Stimulated activated CD4-positive, alpha-beta T cell treated with anti-CD3 and anti-CD28 coated beads, Interleukin-1b, Interleukin-23, amount 100 ng/mL, for 48 hours (primary cell): ENCODE results near the gene FOXO1.

Source experiments
- DNase-seq: peaks from one replicate; pipeline ENCODE4 v3.0.0-alpha.2; 2020

Gene FOXO1

DNA sequence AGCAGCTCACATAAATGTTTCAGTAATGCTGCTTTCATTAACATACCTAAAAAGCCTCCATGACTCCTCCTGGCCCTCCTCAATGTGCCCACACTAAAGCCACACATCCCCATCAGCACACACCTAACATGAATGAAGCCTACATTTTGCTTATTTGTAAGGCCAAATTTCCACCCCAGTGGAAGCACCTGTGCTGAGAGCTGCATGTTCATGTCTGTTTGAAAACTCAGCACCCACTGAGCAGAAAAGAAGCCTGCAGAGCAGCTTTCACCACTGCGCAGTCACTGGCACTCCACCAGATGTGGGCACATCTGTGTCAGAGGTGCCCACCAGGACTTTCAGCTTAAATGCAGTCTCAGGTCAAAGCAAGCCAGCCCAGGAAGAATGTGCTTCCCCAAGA lies 93.5 kb downstream of the FOXO1 start:
- DNase-seq, result no peak

DNA sequence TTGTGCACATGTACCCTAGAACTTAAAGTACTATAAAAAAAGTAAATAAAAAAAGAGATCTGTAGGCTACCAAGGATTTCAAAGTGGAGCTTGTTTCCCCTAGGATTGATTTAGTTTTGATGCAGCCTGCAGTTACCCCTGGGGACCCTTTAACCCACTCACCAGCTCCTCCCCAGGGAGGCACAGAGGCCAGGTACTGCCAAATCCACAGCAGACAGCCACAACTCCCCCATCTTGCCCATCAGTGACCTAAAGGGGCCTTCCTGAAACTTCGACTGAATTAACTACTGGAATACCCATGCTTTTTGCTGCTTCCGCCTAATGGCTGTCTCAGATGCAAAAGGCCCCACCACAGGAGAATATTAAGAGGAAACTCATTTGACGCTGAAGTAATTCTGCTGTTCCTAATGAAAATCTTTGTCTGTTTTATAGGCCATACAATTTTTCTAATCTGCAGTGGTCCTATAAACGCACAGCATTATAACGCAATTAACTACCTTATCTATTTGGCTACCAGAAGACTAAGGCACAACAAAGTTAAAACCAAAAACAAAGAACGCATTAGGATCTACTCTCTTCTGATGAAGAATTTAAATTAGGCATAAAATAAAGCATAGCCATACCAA lies 95.0 kb downstream of the FOXO1 start:
- DNase-seq, result no peak

- no peak for DNase-seq
These were observed 95.5 kb downstream of the FOXO1 start for GRCh38 chr13:40570930-40571329.

- DNase-seq, result no peak
These were observed 97.5 kb downstream of the FOXO1 start for GRCh38 chr13:40569024-40569350.

DNA sequence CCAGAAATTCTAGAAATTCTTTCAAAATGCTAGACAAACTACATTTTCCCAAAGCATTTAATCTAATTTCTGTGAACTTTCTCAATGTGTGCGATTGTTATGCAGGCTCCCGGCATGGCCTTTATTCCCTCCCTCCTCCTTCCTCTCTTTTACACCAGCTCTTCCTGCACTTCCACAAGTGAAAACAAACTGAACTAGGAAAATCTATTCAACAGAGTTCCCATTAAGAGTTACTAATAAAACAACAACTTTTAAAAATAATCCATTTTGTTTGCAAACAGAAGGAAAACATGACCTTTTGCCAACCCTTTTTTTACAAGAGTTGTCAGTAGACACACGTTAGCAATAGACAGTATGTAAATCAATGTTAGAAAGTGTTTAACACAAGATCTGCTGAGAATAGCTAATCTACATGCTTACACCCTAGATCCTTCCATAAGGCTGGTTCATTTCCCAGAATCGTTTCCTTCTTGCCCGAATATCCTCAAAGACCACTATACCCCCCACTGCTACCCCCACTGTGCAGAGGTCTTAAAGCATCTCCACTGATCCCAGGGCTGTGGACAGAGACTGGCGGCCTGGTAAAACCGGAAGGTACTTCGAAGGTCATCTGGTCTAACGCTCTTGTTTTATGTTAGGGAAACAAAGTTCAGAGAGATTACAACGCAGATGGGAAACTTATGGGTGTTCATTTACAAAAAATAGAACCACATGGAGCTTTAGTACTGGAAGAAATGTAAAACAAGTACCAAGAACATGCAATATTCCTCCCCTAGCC lies 98.0 kb downstream of the FOXO1 start:
- DNase-seq, result no peak

DNA sequence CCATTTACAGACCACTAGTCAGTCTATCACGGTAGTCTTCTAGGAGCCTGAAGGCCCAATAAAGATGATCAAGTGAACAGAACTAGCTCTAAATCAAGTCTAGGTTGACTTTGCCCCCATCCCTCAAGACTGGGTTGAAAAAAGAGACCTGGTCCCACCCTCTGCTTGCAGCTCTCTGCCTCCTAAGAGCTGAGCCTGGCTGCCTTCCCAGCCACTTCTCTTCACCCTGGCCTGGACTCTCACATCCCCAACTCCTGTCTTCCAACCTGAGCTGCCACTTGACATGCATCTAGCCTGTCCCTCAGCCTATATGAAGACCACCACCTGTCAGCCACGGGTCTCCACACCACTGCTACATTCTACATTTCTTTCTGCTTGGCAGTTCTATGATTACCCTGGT lies 99.6 kb downstream of the FOXO1 start:
- no peak for DNase-seq

GRCh38 chr13:40565282-40566148 lies 100.9 kb downstream of the FOXO1 start:
- DNase-seq, result no peak

DNA sequence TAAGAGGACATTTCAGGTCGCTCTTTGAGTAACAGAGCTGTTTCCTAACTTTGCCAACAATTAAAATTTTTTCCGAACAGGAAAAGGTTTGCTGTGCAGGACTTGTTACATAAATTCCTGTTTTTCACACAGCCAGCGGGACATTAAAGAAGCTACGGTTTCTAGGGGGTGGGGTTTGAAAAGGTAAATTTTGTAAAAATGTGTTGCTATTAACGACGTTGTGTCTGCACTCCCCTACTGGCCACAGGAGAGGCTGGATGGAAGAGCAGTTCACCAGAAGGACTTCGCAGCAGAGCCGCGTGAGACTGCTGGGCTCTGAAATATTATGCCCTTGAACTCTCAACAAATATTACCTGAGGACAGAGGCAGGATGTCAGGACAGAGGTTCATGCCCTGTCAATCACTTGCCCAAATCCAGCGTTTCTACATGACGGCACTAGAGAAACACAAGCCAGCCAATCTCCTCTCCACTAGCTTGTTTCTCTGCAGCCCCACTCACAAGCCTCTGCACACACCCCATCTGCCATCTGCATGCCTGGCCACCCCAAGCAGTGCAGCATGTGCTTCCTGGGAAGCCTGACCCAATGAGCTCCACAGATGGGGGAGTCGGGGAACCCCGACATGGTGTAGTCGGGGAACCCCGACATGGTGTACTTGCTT lies 102.0 kb downstream of the FOXO1 start:
- DNase-seq, result no peak

DNA sequence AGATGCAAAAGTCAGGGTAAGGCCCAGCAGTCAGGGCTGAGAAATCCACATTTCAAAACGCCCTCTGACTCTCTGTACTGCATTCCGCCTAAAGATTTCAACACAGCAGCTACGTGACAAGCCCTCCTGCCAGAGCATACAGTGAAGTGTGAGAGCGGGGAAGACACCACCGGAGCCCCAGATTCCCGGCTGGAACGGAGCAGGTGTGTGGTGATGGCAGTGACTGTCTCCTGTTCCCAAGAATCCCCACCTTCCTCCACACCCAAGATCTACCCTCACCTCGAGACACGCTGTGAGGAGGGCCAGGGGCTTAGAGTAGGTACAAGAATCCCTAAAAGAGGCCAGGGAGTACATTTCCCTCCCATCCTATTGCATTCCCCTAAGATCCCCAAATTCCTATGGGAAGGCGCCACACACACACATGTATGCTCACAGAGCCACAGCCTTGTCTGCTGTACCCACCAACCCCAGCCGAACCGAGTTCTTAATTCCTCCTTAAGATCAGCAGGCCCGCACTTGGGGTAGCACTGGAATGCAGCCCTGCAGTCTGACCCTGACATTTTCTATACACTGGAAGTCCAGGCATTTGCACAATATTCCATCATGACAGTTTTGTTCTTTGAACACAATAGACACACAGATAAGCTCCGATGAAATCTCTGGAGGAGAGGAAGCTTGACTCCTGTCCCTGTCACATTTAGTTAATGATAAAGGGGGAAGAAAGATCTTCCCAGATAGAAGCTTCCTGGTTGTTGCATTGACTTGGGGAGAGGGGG lies 102.9 kb downstream of the FOXO1 start:
- no peak for DNase-seq

DNA sequence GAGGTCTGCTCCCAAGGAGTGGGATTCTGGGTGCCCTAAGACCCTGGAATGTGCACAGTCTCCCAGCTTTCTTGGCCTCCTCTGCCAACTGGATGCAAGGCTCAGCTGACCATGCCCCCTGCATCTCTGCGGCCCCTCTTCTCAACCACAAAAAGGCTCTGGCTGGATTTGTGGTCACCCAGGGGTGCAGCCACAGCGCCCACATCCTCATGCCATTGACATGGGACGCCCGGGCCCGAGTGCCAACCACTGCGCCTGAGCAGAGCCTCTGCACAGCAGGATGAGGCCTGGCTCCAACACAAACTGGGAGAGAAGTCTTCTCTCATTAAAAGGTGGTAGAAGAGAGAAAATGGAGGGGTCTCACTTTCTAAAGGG lies 103.5 kb downstream of the FOXO1 start:
- DNase-seq, result no peak

- no peak for DNase-seq
These were observed 106.5 kb downstream of the FOXO1 start for GRCh38 chr13:40559915-40560314.

GRCh38 chr13:40558656-40559055 lies 107.8 kb downstream of the FOXO1 start:
- no peak for DNase-seq

DNA sequence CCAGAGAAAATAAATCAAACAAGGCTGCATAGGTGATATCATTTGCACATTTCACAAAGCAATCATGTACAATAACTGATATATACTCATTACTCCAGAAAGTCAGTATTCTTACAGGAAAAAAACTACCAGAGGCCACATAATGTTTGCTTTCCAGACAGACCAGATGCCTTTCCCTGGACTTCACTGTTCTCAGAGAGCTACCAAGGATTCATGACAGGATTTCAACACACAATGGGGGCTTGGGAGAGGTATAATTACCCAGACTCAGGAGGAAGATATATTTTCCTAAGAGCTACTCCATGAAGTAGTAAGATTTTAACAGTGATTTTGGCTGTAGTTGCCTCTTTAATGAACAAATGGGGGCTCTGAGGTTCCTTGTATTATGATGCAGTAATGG lies 110.0 kb downstream of the FOXO1 start:
- no peak for DNase-seq

DNA sequence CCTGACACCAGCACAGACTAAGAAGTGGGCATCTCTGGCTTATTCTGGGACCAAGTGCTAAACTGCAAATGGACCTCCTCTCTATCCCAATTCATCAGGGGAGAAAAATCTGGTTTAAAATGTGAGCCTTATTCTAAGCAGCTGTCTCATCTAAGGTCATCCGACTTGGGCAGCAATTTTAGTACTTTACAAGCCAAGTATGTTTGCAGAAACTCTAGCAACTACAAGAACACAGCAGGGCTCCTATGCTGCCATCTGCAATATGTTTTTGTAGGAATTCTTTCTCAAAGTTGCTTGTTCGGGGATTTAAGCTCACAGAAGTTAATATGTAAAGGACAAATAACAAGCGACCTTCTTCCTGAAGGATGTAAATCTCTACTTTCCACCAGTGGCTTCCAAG lies 113.1 kb downstream of the FOXO1 start:
- DNase-seq, result no peak

DNA sequence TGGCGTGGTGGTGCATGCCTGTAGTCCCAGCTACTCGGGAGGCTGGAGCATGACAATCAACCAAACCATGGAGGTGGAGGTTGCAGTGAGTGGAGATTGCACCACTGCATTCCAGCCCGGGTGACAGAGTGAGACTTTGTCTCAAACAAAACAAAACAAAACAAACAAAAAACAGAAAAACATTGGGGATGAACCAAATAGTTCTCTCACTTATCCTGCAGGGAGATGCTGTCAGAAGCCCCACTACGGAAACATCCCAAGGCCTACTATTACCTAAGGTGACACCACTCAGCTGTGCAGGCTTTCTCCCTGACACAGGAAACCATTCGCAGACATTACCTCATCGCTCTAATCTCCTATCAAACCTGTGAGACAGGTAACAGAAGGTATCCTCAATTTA lies 113.5 kb downstream of the FOXO1 start:
- DNase-seq, result no peak

DNA sequence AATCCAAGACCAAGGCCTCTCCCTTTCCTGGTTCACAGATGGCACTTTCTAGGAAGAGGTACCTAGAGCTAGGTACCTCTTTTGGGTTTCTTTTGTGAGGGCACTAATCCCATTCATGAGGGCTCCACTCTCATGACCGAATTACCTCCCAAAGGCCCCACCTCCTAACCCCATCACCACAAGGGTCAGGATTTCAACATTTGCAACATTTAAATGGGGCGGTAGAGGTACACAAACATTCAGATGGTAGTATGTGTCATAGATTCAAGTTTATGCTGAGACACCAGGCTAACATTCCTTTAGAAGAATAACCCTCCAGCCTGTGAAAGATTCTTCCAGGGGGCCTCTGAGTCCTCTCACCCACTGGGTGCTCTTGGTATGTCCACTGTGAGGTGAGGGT lies 116.3 kb downstream of the FOXO1 start:
- no peak for DNase-seq

DNA sequence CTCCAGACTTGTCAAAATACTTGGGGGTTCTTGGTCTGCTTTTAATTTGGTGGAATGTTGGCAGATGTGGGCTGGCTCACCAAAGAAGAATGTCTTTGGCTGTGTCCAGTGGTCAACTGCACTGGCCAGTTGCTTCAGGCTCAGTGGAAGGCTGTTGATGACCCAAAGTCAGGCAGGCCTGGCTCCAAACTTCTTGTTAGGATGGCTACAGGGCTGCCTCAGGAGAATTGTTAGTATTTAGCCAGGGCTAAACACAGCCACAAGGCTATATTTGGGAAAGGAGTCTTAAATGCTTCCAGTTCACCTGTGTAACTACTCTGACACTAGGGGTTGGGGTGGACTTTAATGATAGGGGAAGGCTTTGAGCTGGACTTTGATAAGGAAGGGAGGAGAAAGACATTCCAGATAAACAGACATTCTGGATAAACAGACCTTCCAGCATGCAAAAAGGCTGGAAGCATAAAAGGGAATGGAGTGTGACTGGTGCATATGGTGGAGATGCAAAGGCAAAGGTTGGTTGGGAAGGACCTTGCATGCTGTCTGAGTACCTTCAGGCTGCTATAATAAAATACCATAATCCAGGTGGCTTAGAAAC lies 116.8 kb downstream of the FOXO1 start:
- no peak for DNase-seq

DNA sequence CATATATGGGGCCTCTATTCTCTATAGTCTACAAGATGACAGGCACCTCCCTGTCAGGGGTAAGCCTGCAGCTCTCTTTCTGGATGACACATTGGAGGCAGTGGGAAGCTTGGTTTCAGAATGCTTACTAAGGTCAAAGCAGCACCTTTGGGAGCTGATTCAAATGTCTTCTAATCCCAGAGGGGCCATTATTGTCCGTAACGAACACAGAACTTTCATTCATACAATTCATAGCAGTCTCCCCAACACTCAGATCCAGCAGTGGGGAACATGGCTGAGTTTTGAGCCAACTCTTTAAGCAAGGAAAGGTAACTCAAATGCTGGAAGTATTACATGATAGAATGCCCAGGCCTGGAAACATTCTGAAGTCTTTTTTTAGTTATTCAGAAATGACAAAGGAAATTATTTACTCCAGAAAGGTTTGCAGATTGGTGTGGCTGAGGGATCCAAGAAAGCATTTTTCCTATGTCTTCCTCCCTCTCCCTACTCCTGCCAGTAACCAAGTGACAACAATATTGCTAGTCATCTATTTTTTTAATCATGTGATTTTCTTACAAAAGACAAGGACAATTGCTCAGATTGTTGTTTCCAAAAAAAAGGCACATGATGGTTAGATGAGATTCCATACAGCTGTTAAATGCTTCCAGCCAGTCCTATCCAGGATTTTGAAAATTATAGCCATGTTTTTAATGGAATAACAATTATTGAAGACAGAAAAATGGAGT lies 118.7 kb downstream of the FOXO1 start:
- no peak for DNase-seq

DNA sequence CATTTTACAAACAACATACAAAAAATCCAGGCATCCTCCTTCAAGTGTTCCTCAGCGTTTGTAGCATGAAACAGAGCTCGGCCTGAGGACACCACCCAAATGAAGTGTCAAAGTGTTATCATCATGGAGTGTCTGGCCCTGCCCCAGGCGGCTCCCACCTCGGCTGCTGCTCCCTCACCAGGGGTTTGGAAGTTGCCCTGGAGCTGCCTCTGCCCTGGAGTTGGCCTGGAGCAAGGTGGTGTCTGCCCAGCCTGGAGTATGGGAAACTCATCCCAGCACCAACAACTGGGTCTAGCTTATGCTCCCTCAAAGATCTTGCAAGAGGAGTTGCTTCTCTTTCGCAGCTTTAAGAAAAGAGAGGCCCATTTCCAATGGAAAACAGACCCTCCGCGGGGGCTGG lies 120.4 kb downstream of the FOXO1 start:
- DNase-seq, result no peak

DNA sequence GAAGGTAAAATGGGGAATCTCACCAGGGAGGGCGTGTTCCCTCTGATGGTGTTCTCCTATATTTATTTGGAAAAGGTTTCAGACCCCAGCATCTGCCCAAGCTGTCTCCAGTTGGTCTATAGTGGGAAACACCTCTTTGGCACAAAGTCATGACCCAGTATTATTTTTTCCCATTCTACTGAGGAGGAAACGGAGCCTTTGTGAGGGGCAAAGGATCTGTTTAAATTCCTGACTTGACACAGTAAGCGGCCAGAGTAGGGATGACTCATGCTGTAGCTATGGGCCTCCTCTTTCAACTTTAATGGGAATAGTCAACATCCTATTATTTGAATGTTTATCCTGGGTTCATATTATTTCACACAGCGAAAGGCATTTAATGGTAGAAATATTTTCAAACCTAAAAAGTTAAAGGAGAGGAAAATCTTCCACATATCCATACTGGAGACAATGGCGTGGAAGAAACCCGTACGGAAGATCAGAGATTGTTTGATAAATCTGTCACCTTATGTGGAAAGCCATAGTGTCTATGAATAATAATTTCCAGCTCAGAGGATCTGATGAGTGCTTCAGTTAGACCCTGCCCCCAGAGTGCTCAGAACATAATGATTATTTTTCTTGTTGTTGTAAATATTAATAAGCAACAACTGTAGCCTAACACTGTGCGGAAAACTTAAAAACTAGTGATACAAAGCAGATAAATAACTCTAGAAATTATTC lies 126.0 kb downstream of the FOXO1 start:
- DNase-seq, result no peak
